IPS DF 19.7 (cell line): ENCODE results near the gene SCO2.
"Not testable (repeated sequence)": the region's sequence is repeated elsewhere in the genome, so short reads cannot be mapped to it uniquely, and the experiment has no call there.

ENCODE experiments used
- DNase-seq: peaks from one replicate; pipeline ENCODE4 v3.0.0-alpha.2; 2013; ENCODE audit warnings: low read depth, low spot score

SCO2 gene

DNA sequence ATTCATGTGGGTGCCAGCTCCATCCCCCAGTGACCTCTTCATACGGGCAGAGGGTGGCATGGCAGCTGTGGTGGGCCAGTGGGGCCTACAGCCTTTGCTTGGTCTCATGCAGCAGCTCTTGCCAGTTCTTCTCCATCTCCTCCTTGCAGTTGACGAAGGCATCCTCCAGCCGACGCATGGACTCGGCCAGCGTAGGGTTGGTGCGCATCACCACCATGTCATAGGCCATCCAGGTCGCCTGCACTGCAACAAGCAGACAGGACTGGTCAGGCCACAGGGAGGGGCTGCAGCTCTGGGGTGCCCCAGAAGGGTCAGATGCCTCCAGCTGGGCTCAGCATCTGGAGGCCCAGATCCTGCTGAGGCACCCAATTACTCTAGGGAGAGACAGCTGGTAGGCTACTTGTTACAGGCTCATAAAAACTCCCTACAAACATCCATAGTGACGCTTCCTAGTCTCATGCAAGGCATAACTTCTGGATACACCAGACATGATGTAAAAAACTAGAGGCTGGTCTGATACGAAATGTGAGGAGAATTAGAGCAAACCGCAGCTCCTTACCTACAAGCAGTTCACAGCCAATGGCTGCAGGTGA lies 25.9 kb upstream of the SCO2 start:
- DNase-seq, result no peak

DNA sequence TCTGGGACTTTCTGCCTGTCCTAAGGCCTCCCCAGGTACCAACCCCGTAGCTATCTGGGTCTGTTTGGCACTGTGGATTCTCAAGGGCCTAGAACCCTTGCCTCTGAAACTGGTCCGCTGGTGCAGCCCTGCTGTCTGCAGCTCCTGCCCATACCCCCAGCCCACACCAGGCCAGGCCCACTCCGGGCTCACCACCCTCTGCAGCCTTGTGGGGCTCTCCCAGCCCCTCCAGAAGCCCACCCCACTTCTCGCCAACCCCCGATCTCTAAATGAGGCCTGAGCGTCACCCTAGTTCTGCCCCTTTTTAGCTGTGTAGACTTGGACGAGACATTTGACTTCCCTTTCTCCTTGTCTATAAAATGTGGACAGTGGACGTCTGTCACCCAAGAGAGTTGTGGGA lies 25.0 kb upstream of the SCO2 start:
- DNase-seq, result no peak

DNA sequence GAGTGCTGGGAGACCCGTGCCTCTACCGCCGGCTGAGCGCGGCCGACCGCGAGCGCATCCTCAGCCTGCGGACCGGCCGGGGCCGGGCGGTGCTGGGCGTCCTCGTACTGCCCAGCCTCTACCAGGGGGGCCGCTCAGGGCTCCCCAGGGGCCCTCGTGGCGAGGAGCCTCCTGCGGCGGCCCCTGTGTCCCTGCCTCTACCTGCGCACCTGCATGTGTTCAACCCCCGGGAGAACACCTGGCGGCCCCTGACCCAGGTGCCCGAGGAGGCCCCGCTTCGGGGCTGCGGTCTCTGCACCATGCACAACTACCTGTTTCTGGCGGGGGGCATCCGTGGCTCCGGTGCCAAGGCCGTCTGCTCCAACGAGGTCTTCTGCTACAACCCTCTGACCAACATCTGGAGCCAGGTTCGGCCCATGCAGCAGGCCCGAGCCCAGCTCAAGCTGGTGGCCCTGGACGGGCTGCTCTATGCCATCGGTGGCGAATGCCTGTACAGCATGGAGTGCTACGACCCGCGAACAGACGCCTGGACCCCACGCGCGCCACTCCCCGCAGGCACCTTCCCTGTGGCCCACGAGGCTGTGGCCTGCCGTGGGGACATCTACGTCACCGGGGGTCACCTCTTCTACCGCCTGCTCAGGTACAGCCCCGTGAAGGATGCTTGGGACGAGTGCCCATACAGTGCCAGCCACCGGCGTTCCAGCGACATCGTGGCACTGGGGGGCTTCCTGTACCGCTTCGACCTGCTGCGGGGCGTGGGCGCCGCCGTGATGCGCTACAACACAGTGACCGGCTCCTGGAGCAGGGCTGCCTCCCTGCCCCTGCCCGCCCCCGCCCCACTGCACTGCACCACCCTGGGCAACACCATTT lies 23.8 kb upstream of the SCO2 start:
- no peak for DNase-seq

DNA sequence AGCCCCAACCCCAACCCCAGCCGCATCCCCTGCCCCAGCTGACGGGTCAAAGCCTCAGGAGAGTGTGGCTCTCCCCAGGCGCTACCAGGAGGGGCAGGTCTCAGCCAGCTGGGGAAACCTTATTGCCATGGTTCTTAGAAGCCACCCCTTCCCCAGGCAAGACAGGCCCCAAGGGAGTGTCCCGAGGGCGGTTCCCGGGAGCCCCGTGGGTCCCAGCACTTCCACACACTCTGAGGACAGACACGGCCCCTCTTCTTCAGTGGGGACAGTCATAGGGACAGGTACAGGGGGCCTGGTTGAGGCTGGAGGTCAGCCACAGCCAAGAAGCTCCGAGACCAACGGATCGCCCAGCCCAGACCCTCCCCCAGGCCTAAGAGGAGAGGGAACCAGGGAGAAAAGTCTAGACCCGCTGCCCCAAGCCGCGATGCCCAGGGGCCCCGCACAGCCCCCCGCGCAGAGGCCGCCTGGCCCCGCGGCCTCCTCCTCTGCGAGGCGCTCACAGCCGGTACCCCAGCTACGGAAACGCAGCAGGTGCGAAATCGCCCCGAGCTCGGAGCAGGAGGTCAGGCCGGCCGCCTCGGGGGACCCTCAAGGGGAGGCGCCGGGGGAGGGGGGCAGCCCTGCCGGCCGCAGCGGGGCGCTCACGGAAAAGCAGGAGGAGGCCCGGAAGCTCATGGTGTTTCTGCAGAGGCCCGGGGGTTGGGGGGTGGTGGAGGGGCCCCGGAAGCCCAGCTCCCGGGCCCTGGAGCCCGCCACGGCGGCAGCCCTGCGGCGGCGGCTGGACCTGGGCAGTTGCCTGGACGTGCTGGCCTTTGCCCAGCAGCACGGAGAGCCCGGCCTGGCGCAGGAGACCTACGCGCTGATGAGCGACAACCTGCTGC lies 22.9 kb upstream of the SCO2 start:
- no peak for DNase-seq

DNA sequence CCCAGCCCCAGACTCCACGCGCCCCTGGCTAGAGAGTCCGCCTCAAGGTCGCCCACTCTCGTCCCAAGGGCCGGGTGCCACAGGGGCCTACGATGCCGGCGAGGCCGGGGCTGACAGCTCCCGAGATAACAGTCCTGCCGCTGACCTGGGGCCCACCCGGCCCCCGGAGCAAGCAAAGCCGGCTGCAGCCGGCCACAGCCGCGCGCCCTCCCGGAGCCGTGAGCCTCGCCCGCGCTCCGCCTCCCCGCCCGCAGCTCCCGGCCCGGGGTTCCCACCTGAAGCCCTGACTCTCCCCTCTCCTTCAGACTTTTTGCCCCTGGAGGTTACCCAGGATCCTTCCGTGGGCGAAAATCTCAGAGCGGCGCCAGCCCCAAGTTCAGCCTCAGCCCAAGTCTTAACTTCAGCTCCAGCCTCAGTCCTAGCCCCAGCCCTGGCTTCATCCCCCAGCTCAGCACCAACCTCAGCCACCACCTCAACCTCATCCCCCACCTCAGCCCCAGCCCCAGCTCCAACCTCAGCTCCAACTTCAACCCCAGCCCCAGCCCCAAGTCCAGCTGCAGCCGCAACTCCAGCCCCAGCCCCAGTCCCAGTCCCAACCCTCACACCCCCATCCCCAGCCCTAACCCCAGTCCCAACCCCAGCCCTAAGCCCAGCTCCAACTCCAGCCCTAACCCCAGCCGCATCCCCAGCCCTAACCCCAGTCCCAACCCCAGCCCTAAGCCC lies 22.0 kb upstream of the SCO2 start:
- no peak for DNase-seq

DNA sequence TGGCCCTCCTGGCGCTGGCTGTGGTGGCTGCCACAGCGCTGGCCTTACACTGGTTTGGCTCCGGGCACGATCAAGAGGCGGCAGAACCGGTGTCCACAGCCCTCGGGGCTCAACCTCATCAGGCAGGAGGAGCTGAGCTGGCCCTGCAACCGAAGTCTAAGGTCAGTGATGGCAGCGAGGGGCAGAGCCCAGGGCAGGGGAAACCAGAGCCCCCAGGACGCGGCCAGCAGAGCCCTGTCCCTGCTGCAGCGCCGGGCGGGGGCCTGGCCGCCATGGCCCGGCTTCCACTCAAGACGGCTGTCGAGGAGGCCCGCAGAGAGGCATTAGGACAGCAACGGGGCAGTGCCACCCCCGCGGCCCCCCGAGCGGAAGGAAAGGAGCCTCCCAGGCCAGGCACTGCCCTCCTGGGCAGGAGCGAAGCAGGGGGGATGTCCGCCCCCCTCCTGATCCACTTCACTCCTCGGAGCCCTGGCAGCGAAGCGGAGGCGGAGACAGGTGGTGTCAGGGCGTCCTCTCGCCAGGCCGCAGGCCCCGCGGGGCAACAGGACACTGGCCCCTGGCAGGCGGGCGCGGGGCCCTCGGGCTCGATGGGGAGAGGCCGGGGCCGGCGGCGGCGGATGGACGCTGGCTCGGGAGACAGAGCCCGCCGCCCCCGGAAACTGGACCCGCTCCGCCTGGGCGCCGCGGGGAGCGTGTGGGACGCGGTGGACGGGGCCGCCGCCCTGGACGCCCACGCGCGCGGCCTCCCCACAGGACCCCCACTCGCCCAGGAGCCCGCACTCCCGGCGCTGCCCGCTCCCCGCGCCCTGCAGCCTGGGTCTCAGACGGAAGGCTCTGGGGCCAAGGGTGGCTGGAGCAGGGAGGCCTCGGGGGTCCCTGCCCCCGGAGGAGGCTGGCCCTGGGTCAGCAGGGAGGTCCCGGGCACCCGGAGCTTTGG lies 21.2 kb upstream of the SCO2 start:
- DNase-seq, result no peak

DNA sequence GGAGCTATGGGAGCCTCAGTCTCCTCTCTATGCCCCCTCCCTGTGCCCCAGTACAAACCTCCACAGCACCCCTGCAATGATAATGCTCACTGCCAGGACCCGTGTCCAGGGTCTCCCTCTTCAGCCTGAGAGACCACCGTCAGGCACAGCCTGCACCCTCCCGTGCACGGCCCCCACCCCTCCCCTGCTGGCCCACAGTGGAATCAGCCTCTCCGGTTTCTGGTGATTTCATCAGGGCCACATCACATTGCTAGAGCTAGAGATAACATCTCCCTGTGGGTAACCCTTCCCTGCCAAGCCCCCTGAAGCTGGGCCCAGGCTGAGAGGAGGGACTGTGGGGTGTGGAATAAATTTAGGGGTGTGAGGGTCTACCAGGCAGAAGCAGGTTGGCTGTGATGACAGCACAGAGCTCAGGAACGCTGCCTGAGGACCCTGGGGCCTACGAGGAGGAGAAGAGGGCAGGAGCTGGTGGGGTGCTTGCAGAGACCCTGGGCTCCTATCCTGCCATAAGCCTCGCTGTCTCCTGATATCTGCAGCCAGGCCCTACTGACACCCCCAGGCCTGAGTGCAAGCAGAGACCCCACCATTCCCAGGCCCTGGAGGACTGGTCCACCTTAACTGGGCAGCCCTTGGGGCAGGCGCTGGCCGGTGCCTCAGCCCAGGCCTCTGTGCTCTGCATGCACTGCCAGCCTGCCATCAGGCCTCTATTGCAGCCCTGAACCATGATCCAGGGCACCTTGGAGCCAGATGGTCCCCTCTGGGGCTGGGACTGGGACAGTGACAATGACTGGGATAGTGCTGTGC lies 20.3 kb upstream of the SCO2 start, which contains the start of gene KLHDC7B:
TSS of gene KLHDC7B (plus strand) at position 378 of the 804 bp plus-strand sequence. CDS start at position 723, 345 bp downstream.
- DNase-seq, result no peak

DNA sequence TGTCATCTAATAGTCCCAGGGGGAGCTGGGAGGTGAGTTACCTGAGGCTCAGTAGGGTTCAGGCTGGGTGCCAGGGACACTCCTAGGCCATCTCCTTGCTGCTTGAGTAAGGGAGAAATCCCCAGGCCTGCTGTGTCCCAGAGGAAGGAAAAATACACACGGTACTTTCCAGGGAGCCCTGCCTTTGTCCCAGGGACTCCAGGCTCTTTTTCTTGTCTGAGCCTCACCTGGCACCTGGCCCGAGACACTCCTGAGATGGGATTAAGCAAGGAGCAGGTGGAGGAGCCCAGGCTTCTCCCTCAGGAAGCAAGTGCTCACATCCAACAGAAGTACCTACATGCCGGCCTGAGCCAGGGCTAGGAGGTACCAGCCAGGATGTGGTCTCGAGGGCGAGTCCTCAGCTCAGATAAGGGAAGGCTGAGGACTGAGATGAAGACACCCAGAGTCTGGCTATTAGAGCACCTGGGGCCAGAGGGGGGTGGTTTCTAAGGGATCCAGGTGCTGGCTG lies 19.4 kb upstream of the SCO2 start:
- DNase-seq, result no peak

DNA sequence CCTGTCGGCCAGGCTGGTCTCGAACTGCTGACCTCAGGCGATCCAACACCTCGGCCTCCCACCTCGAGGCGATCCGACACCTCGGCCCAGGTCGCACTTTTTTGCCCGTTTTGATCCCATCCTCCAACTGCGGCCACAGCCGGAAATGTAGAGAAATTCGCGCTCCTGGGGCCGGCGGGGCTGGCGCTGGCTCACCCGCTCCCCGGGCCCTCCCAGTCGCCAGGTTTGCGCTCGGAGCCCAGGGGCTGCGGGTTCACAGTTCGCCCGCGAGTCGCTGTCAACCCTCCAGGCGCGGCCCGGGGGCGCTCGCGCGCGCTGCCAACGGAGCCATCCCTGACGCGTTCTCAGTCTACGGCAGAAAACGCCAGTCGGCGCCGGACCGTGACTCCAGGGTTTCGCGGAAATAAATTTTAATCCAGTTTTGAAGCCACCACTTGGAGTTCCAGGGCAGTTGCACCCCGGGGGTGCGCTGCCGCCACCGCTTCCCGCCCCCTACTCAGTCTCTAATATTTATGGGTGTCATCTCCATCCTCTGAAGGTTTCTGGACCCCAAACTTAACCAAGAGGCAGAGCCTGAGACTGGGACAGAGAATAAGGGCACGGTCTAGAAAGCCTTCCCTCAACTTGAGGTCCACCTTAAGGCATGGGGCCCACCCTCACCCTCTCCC lies 18.8 kb upstream of the SCO2 start:
- no peak for DNase-seq

DNA sequence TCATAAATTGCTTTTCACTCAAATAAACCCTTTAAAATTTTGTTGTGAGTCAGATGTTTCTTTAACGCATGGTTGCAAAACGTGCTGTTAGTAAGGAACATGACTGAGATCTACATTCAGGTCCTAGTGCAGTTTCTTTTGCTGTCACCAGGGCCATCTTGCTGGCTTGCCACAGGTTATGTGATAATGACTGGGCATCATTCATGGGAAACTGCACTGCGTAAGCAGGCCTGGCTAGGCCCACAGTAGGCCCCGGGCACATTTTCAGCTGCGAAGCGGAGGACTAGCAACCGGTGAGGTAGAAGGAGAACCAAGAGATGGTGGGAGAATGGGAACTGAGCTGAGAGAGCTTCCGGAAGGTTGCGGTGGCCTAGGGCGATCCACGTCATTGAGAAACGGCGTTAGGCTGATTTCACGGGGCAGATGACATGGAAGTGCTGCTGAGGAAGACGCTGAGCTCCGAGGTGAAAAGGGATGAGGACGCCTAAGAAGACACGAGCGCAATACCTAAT lies 17.1 kb upstream of the SCO2 start:
- DNase-seq, result no peak

DNA sequence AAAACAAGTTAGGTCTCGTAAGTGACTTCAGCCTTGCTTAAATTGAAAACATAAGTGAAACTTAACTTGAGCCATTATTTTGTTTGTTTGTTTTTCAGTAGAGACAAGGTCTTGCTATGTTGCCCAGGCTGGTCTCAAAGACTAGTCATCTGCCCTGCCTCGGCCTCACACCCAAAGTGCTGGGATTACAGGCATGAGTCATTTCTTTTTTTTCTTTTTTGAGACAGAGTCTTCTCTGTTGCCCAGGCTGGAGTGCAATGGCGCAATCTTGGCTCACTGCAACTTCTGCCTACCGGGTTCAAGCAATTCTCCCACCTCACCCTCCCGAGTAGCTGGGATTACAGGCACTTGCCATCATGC lies 16.2 kb upstream of the SCO2 start:
- DNase-seq, result not testable (repeated sequence)

DNA sequence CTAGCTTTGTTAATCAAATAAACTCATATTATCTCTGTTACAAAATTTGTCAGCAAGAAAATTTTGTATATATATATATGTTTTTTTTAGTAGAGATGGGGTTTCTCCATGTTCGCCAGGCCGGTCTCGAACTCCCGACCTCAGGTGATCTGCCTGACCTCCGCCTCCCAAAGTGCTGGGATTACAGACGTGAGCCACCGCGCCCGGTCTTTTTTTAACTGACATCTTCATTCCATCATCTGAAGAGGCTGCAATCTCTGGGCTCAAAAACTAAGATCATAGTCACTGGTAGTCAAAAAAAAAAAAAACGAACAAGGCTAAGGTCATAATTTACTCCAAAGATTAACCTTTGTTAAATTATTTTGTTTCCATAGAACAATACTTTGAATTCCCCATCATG lies 15.0 kb upstream of the SCO2 start:
- DNase-seq, result no peak

DNA sequence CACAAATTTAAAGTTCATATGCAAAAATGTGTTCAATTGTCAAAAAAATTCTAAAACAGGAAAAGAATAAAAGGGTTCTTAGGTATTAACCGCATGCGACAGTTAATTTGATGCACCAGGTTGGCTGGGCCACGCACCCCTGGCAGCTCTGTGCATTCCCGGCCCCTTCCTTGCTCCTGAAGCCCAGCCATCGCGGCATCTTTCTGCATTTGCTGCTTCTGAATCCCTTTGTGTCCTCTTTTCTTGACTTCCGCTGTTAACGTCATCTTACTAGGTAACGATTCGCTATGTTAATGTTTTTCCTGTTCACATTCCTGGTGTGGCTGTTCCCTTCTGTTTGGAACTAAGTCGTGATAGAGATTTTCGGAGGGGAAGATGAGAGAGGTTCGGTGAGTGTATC lies 12.4 kb upstream of the SCO2 start:
- no peak for DNase-seq

DNA sequence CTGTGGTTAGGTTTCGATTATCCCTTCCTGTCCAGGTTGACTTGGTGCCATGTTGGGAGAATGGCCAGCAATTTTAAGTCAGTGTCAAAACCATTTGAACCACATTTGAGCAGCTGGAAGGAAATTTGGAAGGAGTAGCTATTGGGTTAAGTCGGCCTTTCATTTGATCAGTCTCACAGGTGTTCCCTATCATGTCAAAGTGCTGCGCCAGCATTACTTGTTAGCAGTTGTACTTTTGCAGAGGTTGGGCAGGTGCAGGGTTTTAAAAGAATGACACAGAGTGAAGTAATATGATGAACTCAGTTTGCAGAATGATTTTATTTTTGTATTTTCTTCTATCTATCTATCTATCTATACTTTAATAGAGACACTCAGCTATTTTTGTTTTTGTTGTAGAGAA lies 10.8 kb upstream of the SCO2 start:
- DNase-seq, result no peak

DNA sequence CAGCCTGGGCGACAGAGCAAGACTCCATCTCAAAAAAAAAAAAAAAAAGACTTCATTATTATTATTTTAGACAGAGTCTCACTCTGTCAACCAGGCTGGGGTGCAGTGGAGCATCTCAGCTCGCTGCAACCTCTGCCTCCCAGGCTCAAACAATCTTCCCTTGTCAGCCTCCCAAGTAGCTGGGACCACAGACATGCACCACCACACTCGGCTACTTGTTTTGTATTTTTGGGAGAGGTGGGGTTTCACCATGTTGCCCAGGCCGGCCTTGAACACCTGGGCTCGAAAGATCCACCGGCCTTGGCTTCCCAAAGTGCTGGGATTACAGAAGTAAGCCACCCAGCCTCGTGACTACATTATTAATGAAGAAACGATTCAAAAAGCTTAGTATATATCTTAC lies 9.7 kb upstream of the SCO2 start:
- no peak for DNase-seq

DNA sequence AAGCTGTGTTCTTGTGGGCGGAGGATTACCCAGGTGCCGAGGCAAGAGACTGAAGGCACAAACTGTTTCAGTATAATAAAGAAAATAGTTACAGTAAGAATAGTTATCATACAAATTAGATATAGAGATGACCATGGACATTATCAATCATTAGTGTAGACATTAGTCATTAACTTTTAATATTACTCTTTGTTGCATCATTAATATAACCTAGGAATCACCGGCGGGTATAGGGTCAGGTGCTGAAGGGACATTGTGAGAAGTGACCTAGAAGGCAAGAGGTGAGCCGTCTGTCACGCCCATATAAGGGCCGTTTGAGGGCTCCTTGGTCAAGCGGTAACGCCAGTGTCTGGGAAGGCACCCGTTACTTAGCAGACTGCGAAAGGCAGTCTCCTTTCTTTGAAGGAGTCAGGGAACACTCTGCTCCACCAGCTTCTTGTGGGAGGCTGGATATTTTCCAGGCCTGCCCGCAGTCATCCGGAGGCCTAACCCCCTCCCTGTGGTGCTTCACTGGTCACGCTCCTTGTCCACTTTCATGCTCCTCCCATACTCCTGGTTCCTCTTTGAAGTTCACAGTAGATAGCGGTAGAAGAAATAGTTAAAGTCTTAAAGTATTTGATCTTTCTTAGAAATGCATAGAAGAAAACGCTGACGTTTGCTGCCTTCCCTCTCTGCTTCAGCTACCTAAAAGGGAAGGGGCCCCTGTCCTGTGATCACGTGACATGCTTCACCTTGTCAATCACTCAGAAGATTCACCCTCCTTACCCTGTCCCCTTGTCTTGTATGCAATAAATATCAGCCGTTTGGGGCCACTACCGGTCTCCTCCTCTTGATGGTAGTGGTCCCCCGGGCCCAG lies 8.7 kb upstream of the SCO2 start:
- not testable (repeated sequence) for DNase-seq
